Activated CD8-positive, alpha-beta T cell treated with anti-CD3 and anti-CD28 coated beads for 36 hours (primary cell): ENCODE measurements around the gene VCPKMT. TPM values are rescaled to one million over a fixed set of nuclear protein-coding genes. Genes with fewer than 3 reads are reported as not detected.
A peak's percentile ranks its signal among the peaks of the same experiment; 100 is the strongest.

Source experiments
- ATAC-seq: fragments of 200-7000 bp; cut with Tn5 transposase; one replicate; pipeline ENCODE4 v1.10.0; 2021; ENCODE audit warnings: mild to moderate bottlenecking, moderate library complexity
- CTCF ChIA-PET: fragments of 350-600 bp; sonication (Branson Sonifier 250); formaldehyde crosslinking; loops from one replicate; lab custom pipeline; 2021; ENCODE audit warnings: antibody characterized with exemption; lab: Charles Lee
- POLR2A ChIA-PET: fragments of 350-600 bp; sonication (Branson Sonifier 250); formaldehyde crosslinking; loops from one replicate; lab custom pipeline; 2021; ENCODE audit warnings: antibody characterized with exemption; lab: Charles Lee
- DNase-seq: peaks from one replicate; pipeline ENCODE4 v3.0.0-alpha.2; 2020
- H3K27ac Mint-ChIP-seq: one replicate; pipeline ENCODE4 v1.8.0; 2021; ENCODE audit warnings: mild to moderate bottlenecking, mixed read lengths
- H3K27me3 Mint-ChIP-seq: one replicate; pipeline ENCODE4 v1.8.0; 2021; ENCODE audit warnings: mixed read lengths
- H3K36me3 Mint-ChIP-seq: one replicate; pipeline ENCODE4 v1.8.0; 2021; ENCODE audit warnings: low read depth, mixed read lengths
- H3K4me1 Mint-ChIP-seq: one replicate; pipeline ENCODE4 v1.8.0; 2021; ENCODE audit warnings: low read depth, mixed read lengths
- H3K4me3 Mint-ChIP-seq: one replicate; pipeline ENCODE4 v1.8.0; 2021; ENCODE audit warnings: mild to moderate bottlenecking, moderate library complexity, mixed read lengths
- H3K9me3 Mint-ChIP-seq: one replicate; pipeline ENCODE4 v1.8.0; 2021; ENCODE audit warnings: mixed read lengths
- intact Hi-C: fragments of 100-400 bp; cut with micrococcal nuclease; formaldehyde crosslinking; loops from one replicate; pipeline ENCODE4 v1.10.0; 2022
- total RNA-seq, 2 experiments: library from RNA; stranded (reverse); gene quantifications; one replicate each; pipeline ENCODE4 v1.2.3, GENCODE V29; 2021
- TF ChIP-seq, protein P1 (sequence below): fragments of 200-600 bp; IDR thresholded peaks from one replicate; pipeline ENCODE4 v1.8.0; 2022; ENCODE audit warnings: antibody characterized with exemption, mild to moderate bottlenecking

Gene VCPKMT
- total RNA-seq, 2 experiments from 2014 or later, result 11.4 to 11.6 TPM

DNA sequence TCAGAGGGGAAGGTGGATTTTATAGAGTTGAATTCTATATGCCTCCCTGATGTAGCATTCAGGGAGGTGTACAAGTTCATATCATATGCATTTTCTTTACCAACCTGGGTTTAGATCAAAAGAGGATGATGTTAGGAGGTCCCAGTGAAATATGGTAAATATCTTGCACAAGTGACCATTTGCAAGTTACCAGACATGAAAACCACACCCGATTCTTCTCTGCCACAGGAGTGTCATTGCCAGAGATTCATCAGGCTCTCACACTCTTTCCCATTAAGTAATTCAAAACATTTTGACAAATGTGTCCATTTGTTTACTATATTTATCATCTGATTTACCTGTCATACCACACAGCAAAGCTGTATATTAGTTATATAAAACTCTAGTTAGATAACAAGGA, 44.0 kb downstream of the VCPKMT start:
- ATAC-seq (no peak), DNase-seq (no peak)
- TF ChIP-seq, protein P1, sequence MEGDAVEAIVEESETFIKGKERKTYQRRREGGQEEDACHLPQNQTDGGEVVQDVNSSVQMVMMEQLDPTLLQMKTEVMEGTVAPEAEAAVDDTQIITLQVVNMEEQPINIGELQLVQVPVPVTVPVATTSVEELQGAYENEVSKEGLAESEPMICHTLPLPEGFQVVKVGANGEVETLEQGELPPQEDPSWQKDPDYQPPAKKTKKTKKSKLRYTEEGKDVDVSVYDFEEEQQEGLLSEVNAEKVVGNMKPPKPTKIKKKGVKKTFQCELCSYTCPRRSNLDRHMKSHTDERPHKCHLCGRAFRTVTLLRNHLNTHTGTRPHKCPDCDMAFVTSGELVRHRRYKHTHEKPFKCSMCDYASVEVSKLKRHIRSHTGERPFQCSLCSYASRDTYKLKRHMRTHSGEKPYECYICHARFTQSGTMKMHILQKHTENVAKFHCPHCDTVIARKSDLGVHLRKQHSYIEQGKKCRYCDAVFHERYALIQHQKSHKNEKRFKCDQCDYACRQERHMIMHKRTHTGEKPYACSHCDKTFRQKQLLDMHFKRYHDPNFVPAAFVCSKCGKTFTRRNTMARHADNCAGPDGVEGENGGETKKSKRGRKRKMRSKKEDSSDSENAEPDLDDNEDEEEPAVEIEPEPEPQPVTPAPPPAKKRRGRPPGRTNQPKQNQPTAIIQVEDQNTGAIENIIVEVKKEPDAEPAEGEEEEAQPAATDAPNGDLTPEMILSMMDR, result no peak
- POLR2A ChIA-PET, result interaction anchor here (0.9 to 6.6 kb wide), 5 partner anchors 9 to 180 kb away, joined by 3 to 39 read pairs (median 8); partner anchors contain the start of gene ARF6
- Mint-ChIP-seq H3K4me1 (peaks cover 54% of the 10 kb centered on the region), H3K36me3 (peaks cover 18% of the 10 kb centered on the region), H3K9me3 (no peaks in the 10 kb centered on the region), H3K27ac (no peak overlapping the region), H3K27me3 (no peaks in the 10 kb centered on the region), H3K4me3 (no peak overlapping the region)
- CTCF ChIA-PET, result interaction anchor here (0.7 to 1.5 kb wide), 2 partner anchors 10 to 32 kb away, joined by 3 to 6 read pairs; no protein-coding TSS in a partner anchor
- intact Hi-C loops, result no loop called here

DNA sequence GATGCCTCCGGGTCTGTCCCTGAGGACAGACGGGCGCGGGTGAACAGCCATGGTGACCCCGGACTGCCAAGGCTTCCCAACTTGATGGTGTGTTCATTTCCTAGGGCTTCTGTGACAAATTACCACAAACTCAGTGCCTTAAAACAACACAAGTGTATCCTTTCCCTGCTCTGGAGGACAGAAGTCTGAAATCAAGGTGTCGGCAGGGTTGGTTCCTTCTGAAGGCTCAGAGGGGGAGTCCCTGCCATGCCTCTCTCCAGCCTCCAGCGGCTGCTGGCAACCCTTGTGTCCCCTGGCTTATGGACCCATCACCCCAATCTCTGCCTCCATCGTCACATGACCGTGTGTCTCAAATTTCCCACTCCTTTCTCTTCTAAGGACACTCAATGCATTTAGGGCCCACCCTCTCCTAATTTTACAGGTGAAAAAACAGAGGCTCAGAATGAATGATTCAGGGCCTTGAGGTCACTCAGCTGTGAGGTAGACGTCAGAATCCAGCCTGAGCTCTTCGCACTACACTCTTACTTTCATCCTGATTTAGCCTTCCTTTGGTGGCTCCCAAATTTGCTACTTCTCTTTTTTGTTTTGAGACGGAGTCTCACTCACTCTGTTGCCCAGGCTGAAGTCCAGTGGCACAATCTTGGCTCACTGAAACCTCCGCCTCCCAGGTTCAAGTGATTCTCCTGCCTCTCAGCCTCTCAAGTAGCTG, 45.4 kb downstream of the VCPKMT start:
- Mint-ChIP-seq H3K27ac (no peak overlapping the region), H3K9me3 (no peaks in the 10 kb centered on the region), H3K27me3 (no peaks in the 10 kb centered on the region), H3K36me3 (peaks cover 20% of the 10 kb centered on the region), H3K4me3 (no peak overlapping the region), H3K4me1 (peaks cover 58% of the 10 kb centered on the region)
- ChIA-PET POLR2A (interaction anchor here (0.9 to 6.6 kb wide), 5 partner anchors 9 to 303 kb away, joined by 3 to 39 read pairs (median 8); partner anchors contain the start of gene KLHDC2), CTCF (interaction anchor here (0.9 to 1.5 kb wide), 2 partner anchors 11 to 20 kb away, joined by 3 to 6 read pairs; no protein-coding TSS in a partner anchor)
- DNase-seq (no peak), ATAC-seq (peak; percentile 26)
- TF ChIP-seq, protein P1, result no peak
- intact Hi-C loops, result no loop called here

DNA sequence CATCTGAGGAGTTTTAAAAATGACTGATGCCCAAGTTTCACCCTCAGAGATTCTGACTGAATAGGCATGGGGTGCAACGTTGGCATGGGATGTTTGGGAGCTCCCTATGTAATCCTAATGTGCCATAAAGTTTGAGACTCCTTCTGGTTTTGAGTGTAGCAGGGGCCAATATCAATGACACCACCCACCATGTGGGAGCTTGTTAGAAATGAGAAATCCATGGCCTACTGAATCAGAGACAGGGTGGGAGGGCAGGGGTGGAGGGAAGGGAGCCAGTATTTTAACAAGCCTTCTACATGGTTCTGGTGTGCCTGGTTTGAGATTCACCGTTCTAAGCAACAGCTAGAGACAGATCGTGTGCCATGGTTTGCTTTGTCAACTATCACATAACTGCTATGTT, 46.1 kb downstream of the VCPKMT start:
- Mint-ChIP-seq H3K4me3 (no peak overlapping the region), H3K36me3 (peaks cover 18% of the 10 kb centered on the region), H3K4me1 (peaks cover 60% of the 10 kb centered on the region), H3K9me3 (no peaks in the 10 kb centered on the region), H3K27me3 (no peaks in the 10 kb centered on the region), H3K27ac (no peak overlapping the region)
- no peak for ATAC-seq
- TF ChIP-seq, protein P1, result no peak
- intact Hi-C loops, result no loop called here
- ChIA-PET CTCF (interaction anchor here (1.1 to 1.5 kb wide), 3 partner anchors 34 to 190 kb away, joined by 3 to 6 read pairs (median 5); no protein-coding TSS in a partner anchor), POLR2A (interaction anchor here (0.9 to 6.6 kb wide), 6 partner anchors 8 to 303 kb away, joined by 3 to 39 read pairs (median 7); partner anchors contain the start of gene KLHDC2)
- DNase-seq, result no peak

DNA sequence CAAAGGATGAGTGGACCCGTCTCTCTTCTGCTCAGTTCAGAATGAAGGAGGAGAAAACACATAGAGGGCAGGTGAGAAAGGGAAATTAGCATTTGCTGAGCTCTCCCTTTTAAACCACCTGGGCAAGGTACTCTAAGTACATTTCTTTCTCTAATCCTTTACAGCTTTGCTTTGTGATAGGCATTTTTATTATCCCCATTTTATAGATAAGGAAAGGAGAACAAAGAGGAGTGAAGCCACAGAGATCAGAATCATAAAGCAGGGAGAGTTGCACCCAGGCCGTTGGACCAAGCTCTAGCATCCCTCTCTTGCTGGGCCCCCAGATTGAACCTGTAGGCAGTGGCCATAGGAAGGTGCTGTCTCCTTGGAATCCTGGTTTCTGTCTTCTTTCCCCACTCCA, 47.0 kb downstream of the VCPKMT start:
- Mint-ChIP-seq H3K36me3 (peaks cover 15% of the 10 kb centered on the region), H3K4me1 (peaks cover 65% of the 10 kb centered on the region), H3K27ac (no peak overlapping the region), H3K9me3 (no peaks in the 10 kb centered on the region), H3K27me3 (no peaks in the 10 kb centered on the region), H3K4me3 (no peak overlapping the region)
- DNase-seq, result no peak
- intact Hi-C loops, result loop anchor here (5.0 kb wide), 1 partner anchor 172 kb away; no protein-coding TSS in a partner anchor
- no peak for ATAC-seq
- ChIA-PET CTCF (interaction anchor here (1.1 to 1.5 kb wide), 4 partner anchors 31 to 189 kb away, joined by 3 to 6 read pairs (median 4); no protein-coding TSS in a partner anchor), POLR2A (interaction anchor here (0.6 to 6.6 kb wide), 5 partner anchors 7 to 380 kb away, joined by 3 to 39 read pairs (median 6); no protein-coding TSS in a partner anchor)
- TF ChIP-seq, protein P1, result no peak
